ENCODE data around the gene YJU2. TPM values are rescaled to one million over a fixed set of nuclear protein-coding genes. Genes with fewer than 3 reads are reported as not detected.
A peak's percentile ranks its signal among the peaks of the same experiment; 100 is the strongest.
"Not testable (repeated sequence)": the region's sequence is repeated elsewhere in the genome, so short reads cannot be mapped to it uniquely, and the experiment has no call there.

YJU2 gene
- total RNA-seq, 5 donors from 2014 or later (not counting 1 experiment from before 2014, with no cell fraction given) = 28.4 to 37.4 (median 35.2) TPM

DNA sequence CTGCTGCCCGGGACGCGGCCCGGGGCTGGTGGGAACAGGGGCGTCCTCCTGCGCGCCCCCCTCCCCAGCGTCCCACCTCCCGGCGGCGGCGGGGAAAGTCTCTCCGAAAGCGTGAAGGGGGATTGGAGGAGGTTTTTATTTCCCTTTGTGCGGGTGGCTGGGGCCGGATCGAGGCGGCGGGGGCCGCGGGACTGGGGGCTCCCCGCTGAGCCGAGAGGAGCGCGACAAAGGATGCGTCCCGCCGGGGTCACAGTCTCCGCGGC is 32.3 kb downstream of the YJU2 start:
- under 1% methylated on average over 16 of the region's 30 CpGs for WGBS (ENCODE audit: insufficient coverage)
- no peaks in the 10 kb centered on the region for H3K36me3 Mint-ChIP-seq
- Histone ChIP-seq H3K4me1 (ENCODE audit: control insufficient read depth in 1 of 2, extremely low read depth in 1 of 2, insufficient read depth in 2 of 2, low read length in 2 of 2) (peaks cover 2 to 15% of the 10 kb centered on the region in 2 experiments), H3K4me3 (ENCODE audit: control insufficient read depth in 1 of 2, extremely low read depth in 1 of 2, low read length in 1 of 2) (peak overlapping the region in 1 of 2 donors; percentile 10), H3K27me3 (replicated peaks in 1 of 2; ENCODE audit: control insufficient read depth in 2 of 2, extremely low read depth in 1 of 2, insufficient read depth in 2 of 2, low read length in 1 of 2) (peaks cover 0 to 51% of the 10 kb centered on the region in 2 experiments), H3K27ac (ENCODE audit: low read length) (no peak overlapping the region), H3K36me3 (ENCODE audit: control insufficient read depth in 2 of 2, extremely low read depth in 1 of 2, insufficient read depth in 1 of 2, low read length in 1 of 2) (no peaks in the 10 kb centered on the region), H3K9me3 (no peaks in the 10 kb centered on the region)
- H3K27ac Mint-ChIP-seq = no peak overlapping the region
- no peaks in the 10 kb centered on the region for H3K9me3 Mint-ChIP-seq
- H3K4me1 Mint-ChIP-seq = peaks cover 5 to 8% (median 6%) of the 10 kb centered on the region in 3 donors
- DNase-seq (no peak), ATAC-seq (replicated peaks in 1 of 4) (peak in 2 of 4 experiments; percentile 31 to 51)
- ChIA-PET POLR2A (no interaction called here), CTCF (no interaction called here)
- H3K4me3 Mint-ChIP-seq = no peak overlapping the region
- H3K27me3 Mint-ChIP-seq = peaks cover 9 to 32% of the 10 kb centered on the region in 2 donors

DNA sequence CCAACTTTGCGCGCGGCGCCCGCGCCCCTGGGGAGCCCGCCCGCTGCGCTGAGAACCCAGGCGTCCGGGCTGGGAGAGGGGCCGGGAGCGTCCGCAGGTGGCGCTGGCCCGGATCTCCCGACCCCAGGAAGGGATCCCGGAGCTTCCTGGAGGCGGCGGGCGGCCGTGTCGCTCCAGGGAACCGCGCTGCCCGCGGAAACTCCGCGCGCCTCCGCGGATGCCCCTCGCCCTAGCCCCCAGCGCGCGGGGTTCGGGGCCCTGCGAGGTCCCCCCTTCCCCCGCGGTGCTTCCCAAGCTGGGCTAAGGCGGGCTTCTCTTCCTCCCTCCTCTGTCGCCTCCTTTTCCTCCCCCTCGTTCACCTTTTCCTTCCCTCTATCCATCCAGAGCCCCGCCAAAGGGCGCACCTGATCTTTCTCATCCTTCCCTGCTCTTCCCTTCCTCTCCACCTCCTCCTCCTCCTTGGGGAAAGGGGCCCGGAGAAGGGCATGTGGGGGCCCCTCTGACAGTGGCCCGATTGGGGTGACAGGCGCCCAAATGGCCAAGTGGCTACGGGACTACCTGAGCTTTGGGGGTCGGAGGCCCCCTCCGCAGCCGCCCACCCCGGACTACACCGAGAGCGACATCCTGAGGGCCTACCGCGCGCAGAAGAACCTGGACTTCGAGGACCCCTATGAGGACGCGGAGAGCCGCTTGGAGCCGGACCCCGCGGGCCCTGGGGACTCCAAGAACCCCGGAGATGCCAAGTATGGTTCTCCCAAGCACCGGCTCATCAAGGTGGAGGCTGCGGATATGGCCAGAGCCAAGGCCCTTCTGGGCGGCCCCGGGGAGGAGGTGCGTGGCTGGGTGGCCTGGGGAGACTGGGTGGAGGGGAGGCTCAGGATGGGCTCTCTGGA is 32.9 kb downstream of the YJU2 start:
- Histone ChIP-seq H3K9me3 (no peaks in the 10 kb centered on the region), H3K4me1 (ENCODE audit: control insufficient read depth in 1 of 2, extremely low read depth in 1 of 2, insufficient read depth in 2 of 2, low read length in 2 of 2) (peaks cover 2 to 18% of the 10 kb centered on the region in 2 experiments), H3K4me3 (ENCODE audit: control insufficient read depth in 1 of 2, extremely low read depth in 1 of 2, low read length in 1 of 2) (peak overlapping the region in 1 of 2 donors; percentile 25), H3K36me3 (ENCODE audit: control insufficient read depth in 2 of 2, extremely low read depth in 1 of 2, insufficient read depth in 1 of 2, low read length in 1 of 2) (no peaks in the 10 kb centered on the region), H3K27ac (ENCODE audit: low read length) (no peak overlapping the region), H3K27me3 (replicated peaks in 1 of 2; ENCODE audit: control insufficient read depth in 2 of 2, extremely low read depth in 1 of 2, insufficient read depth in 2 of 2, low read length in 1 of 2) (peaks cover 0 to 56% of the 10 kb centered on the region in 2 experiments)
- POLR2A ChIA-PET = no interaction called here
- 7% methylated on average over 68 of the region's 71 CpGs for WGBS (ENCODE audit: insufficient coverage)
- Mint-ChIP-seq H3K4me1 (peaks cover 5 to 8% (median 6%) of the 10 kb centered on the region in 3 donors), H3K27ac (no peak overlapping the region), H3K36me3 (no peaks in the 10 kb centered on the region), H3K4me3 (peak overlapping the region in 1 of 3 donors; percentile 78), H3K9me3 (no peaks in the 10 kb centered on the region), H3K27me3 (peaks cover 9 to 32% of the 10 kb centered on the region in 2 donors)
- ATAC-seq (replicated peaks in 1 of 4) (peak in 1 of 4 experiments; percentile 57), DNase-seq (no peak)
- CTCF ChIA-PET = no interaction called here

GRCh38 chr19:4284176-4284958 is 37.5 kb downstream of the YJU2 start:
- peaks cover 0 to 7% of the 10 kb centered on the region in 2 donors for H3K36me3 ChIP-seq (ENCODE audit: control insufficient read depth in 2 of 2, extremely low read depth in 1 of 2, insufficient read depth in 1 of 2, low read length in 1 of 2)
- WGBS (ENCODE audit: insufficient coverage) = 81% methylated on average over 5 of the region's 20 CpGs
- no peak overlapping the region for H3K4me3 ChIP-seq (ENCODE audit: control insufficient read depth in 1 of 2, extremely low read depth in 1 of 2, low read length in 1 of 2)
- peaks cover 9 to 26% of the 10 kb centered on the region in 2 donors for H3K27me3 Mint-ChIP-seq
- no peak overlapping the region for H3K27ac ChIP-seq (ENCODE audit: low read length)
- H3K4me1 ChIP-seq (ENCODE audit: control insufficient read depth in 1 of 2, extremely low read depth in 1 of 2, insufficient read depth in 2 of 2, low read length in 2 of 2) = peaks cover 0 to 12% of the 10 kb centered on the region in 2 experiments
- no peaks in the 10 kb centered on the region for H3K36me3 Mint-ChIP-seq
- no peaks in the 10 kb centered on the region for H3K9me3 ChIP-seq
- no peak for DNase-seq
- H3K4me1 Mint-ChIP-seq = peaks cover 3 to 5% (median 5%) of the 10 kb centered on the region in 3 donors
- H3K9me3 Mint-ChIP-seq = no peaks in the 10 kb centered on the region
- H3K27ac Mint-ChIP-seq = no peak overlapping the region
- CTCF ChIA-PET = interaction anchor here in 1 of 2 donors (0.5 kb wide), 2 partner anchors 62 to 469 kb away, joined by 4 to 6 read pairs; no protein-coding TSS in a partner anchor
- POLR2A ChIA-PET = no interaction called here
- H3K4me3 Mint-ChIP-seq = no peak overlapping the region
- H3K27me3 ChIP-seq (replicated peaks in 1 of 2; ENCODE audit: control insufficient read depth in 2 of 2, extremely low read depth in 1 of 2, insufficient read depth in 2 of 2, low read length in 1 of 2) = peaks cover 0 to 34% of the 10 kb centered on the region in 2 experiments
- ATAC-seq (replicated peaks in 1 of 4) = no peak

DNA sequence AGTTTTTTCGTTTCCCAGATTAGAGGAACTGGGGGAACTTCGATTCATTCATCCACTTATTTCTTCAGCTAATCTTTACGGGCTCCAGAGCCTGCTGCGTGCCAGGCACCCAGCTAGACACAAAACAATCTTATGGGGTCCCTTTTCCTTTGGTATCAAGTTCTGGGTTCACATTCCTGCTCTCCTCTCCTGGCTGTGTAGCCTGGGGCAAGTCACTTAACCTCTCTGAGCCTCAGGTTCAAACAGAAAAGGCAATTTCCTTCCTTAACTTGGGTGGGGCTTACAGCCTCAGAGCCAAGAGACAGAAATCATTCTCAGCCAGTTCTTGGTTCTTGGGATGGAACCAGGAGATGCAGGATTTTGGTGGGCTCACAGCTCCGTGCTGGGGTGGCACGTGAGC is 38.1 kb downstream of the YJU2 start:
- ChIA-PET CTCF (no interaction called here), POLR2A (no interaction called here)
- Histone ChIP-seq H3K27ac (ENCODE audit: low read length) (no peak overlapping the region), H3K9me3 (no peaks in the 10 kb centered on the region), H3K36me3 (ENCODE audit: control insufficient read depth in 2 of 2, extremely low read depth in 1 of 2, insufficient read depth in 1 of 2, low read length in 1 of 2) (peaks cover 0 to 7% of the 10 kb centered on the region in 2 donors), H3K4me1 (ENCODE audit: control insufficient read depth in 1 of 2, extremely low read depth in 1 of 2, insufficient read depth in 2 of 2, low read length in 2 of 2) (peaks cover 0 to 6% of the 10 kb centered on the region in 2 experiments), H3K27me3 (replicated peaks in 1 of 2; ENCODE audit: control insufficient read depth in 2 of 2, extremely low read depth in 1 of 2, insufficient read depth in 2 of 2, low read length in 1 of 2) (peaks cover 0 to 28% of the 10 kb centered on the region in 2 experiments), H3K4me3 (ENCODE audit: control insufficient read depth in 1 of 2, extremely low read depth in 1 of 2, low read length in 1 of 2) (no peak overlapping the region)
- Mint-ChIP-seq H3K4me1 (peaks cover 0 to 2% (median 1%) of the 10 kb centered on the region in 3 donors), H3K36me3 (no peaks in the 10 kb centered on the region), H3K27me3 (peaks cover 6 to 23% of the 10 kb centered on the region in 2 donors), H3K27ac (no peak overlapping the region), H3K9me3 (no peaks in the 10 kb centered on the region), H3K4me3 (no peak overlapping the region)
- WGBS (ENCODE audit: insufficient coverage) = 81% methylated on average over 5 of the region's 6 CpGs
- no peak for ATAC-seq (replicated peaks in 1 of 4)
- no peak for DNase-seq

DNA sequence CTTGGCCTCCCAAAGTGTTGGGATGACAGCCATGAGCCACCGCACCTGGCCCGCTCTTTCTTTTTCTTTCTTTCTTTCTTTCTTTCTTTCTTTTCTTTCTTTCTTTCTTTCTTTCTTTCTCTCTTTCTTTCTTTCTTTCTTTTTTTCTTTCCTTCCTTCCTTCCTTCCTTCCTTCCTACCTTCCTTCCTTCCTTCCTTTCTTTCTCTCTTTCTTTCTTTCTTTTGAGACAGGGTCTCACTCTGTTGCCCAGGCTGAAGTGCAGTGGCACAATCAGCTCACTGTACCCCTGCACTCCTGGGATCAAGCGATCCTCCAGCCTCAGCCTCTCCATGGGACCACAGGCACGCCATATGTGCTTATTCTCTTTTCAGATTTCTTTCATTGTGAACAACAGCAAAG is 39.3 kb downstream of the YJU2 start:
- H3K4me1 Mint-ChIP-seq; DNase-seq; ATAC-seq (replicated peaks in 1 of 4); H3K4me1 ChIP-seq (ENCODE audit: control insufficient read depth in 1 of 2, extremely low read depth in 1 of 2, insufficient read depth in 2 of 2, low read length in 2 of 2); POLR2A ChIA-PET; H3K36me3 Mint-ChIP-seq; H3K9me3 Mint-ChIP-seq; H3K36me3 ChIP-seq (ENCODE audit: control insufficient read depth in 2 of 2, extremely low read depth in 1 of 2, insufficient read depth in 1 of 2, low read length in 1 of 2); H3K27ac Mint-ChIP-seq; H3K27ac ChIP-seq (ENCODE audit: low read length); CTCF ChIA-PET; H3K4me3 ChIP-seq (ENCODE audit: control insufficient read depth in 1 of 2, extremely low read depth in 1 of 2, low read length in 1 of 2); H3K4me3 Mint-ChIP-seq; H3K9me3 ChIP-seq: not testable (repeated sequence)
- WGBS (ENCODE audit: insufficient coverage) = 89% methylated on average over 4 of the region's 4 CpGs
- H3K27me3 Mint-ChIP-seq = peaks cover 0 to 11% of the 10 kb centered on the region in 2 donors
- H3K27me3 ChIP-seq (replicated peaks in 1 of 2; ENCODE audit: control insufficient read depth in 2 of 2, extremely low read depth in 1 of 2, insufficient read depth in 2 of 2, low read length in 1 of 2) = peaks cover 0 to 16% of the 10 kb centered on the region in 2 experiments

- ChIA-PET POLR2A (no interaction called here), CTCF (interaction anchor here in 1 of 2 donors (0.7 kb wide), 1 partner anchor 1292 kb away, joined by 5 read pairs; no protein-coding TSS in a partner anchor)
- Histone ChIP-seq H3K27ac (ENCODE audit: low read length) (no peak overlapping the region), H3K4me3 (ENCODE audit: control insufficient read depth in 1 of 2, extremely low read depth in 1 of 2, low read length in 1 of 2) (no peak overlapping the region), H3K27me3 (replicated peaks in 1 of 2; ENCODE audit: control insufficient read depth in 2 of 2, extremely low read depth in 1 of 2, insufficient read depth in 2 of 2, low read length in 1 of 2) (peaks cover 0 to 4% of the 10 kb centered on the region in 2 experiments), H3K9me3 (no peaks in the 10 kb centered on the region), H3K36me3 (ENCODE audit: control insufficient read depth in 2 of 2, extremely low read depth in 1 of 2, insufficient read depth in 1 of 2, low read length in 1 of 2) (peaks cover 0 to 7% of the 10 kb centered on the region in 2 donors), H3K4me1 (ENCODE audit: control insufficient read depth in 1 of 2, extremely low read depth in 1 of 2, insufficient read depth in 2 of 2, low read length in 2 of 2) (peaks cover 0 to 4% of the 10 kb centered on the region in 2 experiments)
- no peaks in the 10 kb centered on the region for H3K9me3 Mint-ChIP-seq
- WGBS (ENCODE audit: insufficient coverage) = 89% methylated on average over 13 of the region's 16 CpGs
- H3K27me3 Mint-ChIP-seq = no peaks in the 10 kb centered on the region
- DNase-seq = no peak
- no peak for ATAC-seq (replicated peaks in 1 of 4)
- H3K36me3 Mint-ChIP-seq = no peaks in the 10 kb centered on the region
- H3K4me3 Mint-ChIP-seq = no peak overlapping the region
- no peak overlapping the region for H3K27ac Mint-ChIP-seq
- no peaks in the 10 kb centered on the region for H3K4me1 Mint-ChIP-seq
Measured at GRCh38 chr19:4288091-4288777, 41.4 kb downstream of the YJU2 start.
